ENCODE results near the gene SLC16A11.

The SLC16A11 gene

GRCh38 chr17:7022781-7023571 is 20.9 kb downstream of the SLC16A11 start, which contains the start of gene BCL6B:
BCL6B (plus strand) TSS chr17:7023050; CDS start chr17:7023672, 622 bp downstream.
- H3K4me3 ChIP-seq (ENCODE audit: low read length) = no peak within 1 kb of the TSS
- TF ChIP-seq CTCF (conservative IDR thresholded peaks at IDR 0.05; ENCODE audit: low read depth, low read length) = no peak
- no peak for DNase-seq (ENCODE audit: low read depth)

GRCh38 chr17:7021993-7022778 is 21.7 kb downstream of the SLC16A11 start:
- H3K4me3 ChIP-seq (ENCODE audit: low read length) = no peak overlapping the region
- peak; percentile 84 for TF ChIP-seq CTCF (conservative IDR thresholded peaks at IDR 0.05; ENCODE audit: low read depth, low read length)
- DNase-seq (ENCODE audit: low read depth) = no peak

GRCh38 chr17:7020894-7021664 is 22.8 kb downstream of the SLC16A11 start:
- DNase-seq (ENCODE audit: low read depth) = no peak
- TF ChIP-seq CTCF (conservative IDR thresholded peaks at IDR 0.05; ENCODE audit: low read depth, low read length) = no peak
- H3K4me3 ChIP-seq (ENCODE audit: low read length) = no peak overlapping the region

GRCh38 chr17:7019839-7020519 is 23.9 kb downstream of the SLC16A11 start:
- H3K4me3 ChIP-seq (ENCODE audit: low read length) = peak overlapping the region; percentile 51
- TF ChIP-seq CTCF (conservative IDR thresholded peaks at IDR 0.05; ENCODE audit: low read depth, low read length) = no peak
- DNase-seq (ENCODE audit: low read depth) = no peak

GRCh38 chr17:7019367-7019766 is 24.5 kb downstream of the SLC16A11 start:
- no peak for TF ChIP-seq CTCF (conservative IDR thresholded peaks at IDR 0.05; ENCODE audit: low read depth, low read length)
- no peak for DNase-seq (ENCODE audit: low read depth)
- no peak overlapping the region for H3K4me3 ChIP-seq (ENCODE audit: low read length)

GRCh38 chr17:7018331-7018964 is 25.4 kb downstream of the SLC16A11 start:
- TF ChIP-seq CTCF (conservative IDR thresholded peaks at IDR 0.05; ENCODE audit: low read depth, low read length) = no peak
- no peak overlapping the region for H3K4me3 ChIP-seq (ENCODE audit: low read length)
- DNase-seq (ENCODE audit: low read depth) = no peak
